ENCODE measurements around the gene CCDC197.

DNA sequence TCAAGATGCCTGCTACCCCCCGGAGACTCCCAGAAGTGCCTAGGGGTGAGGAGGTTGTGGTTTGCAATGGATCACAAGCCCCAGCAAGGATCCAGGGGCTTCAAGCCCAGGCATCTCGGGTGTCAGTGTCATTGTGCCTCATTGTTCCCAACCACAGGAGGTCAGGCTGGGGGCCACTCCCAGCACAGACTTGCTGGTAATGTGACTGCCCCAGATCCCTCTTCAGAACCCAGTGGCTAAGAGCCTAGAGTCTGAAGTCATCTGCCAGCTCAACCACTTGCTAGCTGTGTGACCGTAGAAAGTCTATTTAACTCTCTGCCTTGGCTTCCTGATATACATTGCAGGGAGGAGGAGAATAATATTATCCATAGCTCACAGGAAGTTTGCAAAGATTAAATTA lies 13.0 kb upstream of the CCDC197 start:
- TF ChIP-seq NR1H2 (CRISPR knock-in tag; IDR thresholded peaks at IDR 0.05) (no peak), ZNF175 (CRISPR knock-in tag; IDR thresholded peaks at IDR 0.05; ENCODE audit: low read depth) (no peak), SIX5 (IDR thresholded peaks at IDR 0.05; ENCODE audit: borderline replicate concordance in 1 of 2, insufficient read depth in 1 of 2, low read depth in 1 of 2, low read length in 2 of 2) (no peak)
- TF ChIP-seq, protein P1, sequence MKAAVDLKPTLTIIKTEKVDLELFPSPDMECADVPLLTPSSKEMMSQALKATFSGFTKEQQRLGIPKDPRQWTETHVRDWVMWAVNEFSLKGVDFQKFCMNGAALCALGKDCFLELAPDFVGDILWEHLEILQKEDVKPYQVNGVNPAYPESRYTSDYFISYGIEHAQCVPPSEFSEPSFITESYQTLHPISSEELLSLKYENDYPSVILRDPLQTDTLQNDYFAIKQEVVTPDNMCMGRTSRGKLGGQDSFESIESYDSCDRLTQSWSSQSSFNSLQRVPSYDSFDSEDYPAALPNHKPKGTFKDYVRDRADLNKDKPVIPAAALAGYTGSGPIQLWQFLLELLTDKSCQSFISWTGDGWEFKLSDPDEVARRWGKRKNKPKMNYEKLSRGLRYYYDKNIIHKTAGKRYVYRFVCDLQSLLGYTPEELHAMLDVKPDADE (conservative IDR thresholded peaks at IDR 0.05; ENCODE audit: control insufficient read depth, low read depth, low read length) = no peak
